ENCODE data around the gene FBLIM1. TPM values are rescaled to one million over a fixed set of nuclear protein-coding genes. Genes with fewer than 3 reads are reported as not detected.

The FBLIM1 gene
- total and polyA plus RNA-seq, 7 experiments from 2014 or later = 0.27 to 0.54 (median 0.41) TPM; not detected in 4

DNA sequence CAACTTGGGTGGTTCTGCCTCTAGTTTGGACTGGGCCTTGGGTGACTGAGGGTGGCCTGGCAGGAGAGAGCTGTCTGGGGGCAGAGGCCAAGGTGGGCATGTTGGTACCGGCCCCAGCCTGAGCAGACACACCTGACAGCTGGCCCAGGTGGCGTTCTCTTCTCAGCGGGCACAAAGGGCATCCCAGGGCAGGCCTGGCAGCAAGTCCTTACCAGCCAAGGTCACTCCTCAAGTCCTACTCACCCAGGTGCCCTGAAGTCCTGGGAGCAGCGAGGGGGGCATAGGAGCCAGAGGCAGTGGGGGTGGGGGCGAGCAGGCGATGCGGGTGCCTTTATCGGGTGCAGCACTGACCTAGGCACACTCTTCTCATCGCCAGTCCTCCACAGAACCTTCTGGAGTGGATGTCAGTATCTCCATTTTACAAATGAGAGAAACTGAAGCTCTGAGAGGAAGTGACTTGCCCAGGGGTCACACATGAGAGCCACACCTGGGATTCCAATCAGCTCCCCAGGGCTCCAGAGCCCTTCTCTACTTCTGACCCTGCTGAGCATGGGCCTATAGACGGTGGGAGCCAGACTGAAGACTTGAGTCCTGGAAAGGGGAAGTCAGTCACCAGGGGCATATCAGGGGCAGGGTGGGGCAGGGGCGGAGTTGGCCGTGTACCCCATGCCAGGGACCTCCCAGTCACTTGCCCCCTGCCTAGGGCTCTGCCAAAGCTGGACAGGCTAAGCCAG lies 23.1 kb upstream of the FBLIM1 start:
- ChIA-PET CTCF (no interaction called here), POLR2A (no interaction called here)
- Histone ChIP-seq H3K9me3 (ENCODE audit: control insufficient read depth in 2 of 3, low read length in 3 of 3) (no peaks in the 10 kb centered on the region), H3K27me3 (ENCODE audit: control insufficient read depth in 2 of 2, insufficient read depth in 2 of 2, low read length in 2 of 2) (no peaks in the 10 kb centered on the region), H3K36me3 (ENCODE audit: control insufficient read depth in 2 of 3, insufficient read depth in 3 of 3, low read length in 3 of 3) (peaks cover 0 to 47% (median 5%) of the 10 kb centered on the region in 3 experiments), H3K4me3 (ENCODE audit: low read length) (no peak overlapping the region), H3K27ac (ENCODE audit: low read depth, low read length) (no peak overlapping the region), H3K4me1 (ENCODE audit: control insufficient read depth in 2 of 2, insufficient read depth in 2 of 2, low read length in 2 of 2) (no peaks in the 10 kb centered on the region)
- Mint-ChIP-seq H3K36me3 (peaks cover 0 to 11% (median 0%) of the 10 kb centered on the region in 5 donors), H3K27ac (peak overlapping the region in 2 of 9 donors; percentile 36 to 47), H3K4me3 (no peak overlapping the region), H3K4me1 (no peaks in the 10 kb centered on the region), H3K9me3 (no peaks in the 10 kb centered on the region), H3K27me3 (no peaks in the 10 kb centered on the region)
- intact Hi-C loops (cut with micrococcal nuclease) = no loop called here
- DNase-seq (no peak), ATAC-seq (no peak)

DNA sequence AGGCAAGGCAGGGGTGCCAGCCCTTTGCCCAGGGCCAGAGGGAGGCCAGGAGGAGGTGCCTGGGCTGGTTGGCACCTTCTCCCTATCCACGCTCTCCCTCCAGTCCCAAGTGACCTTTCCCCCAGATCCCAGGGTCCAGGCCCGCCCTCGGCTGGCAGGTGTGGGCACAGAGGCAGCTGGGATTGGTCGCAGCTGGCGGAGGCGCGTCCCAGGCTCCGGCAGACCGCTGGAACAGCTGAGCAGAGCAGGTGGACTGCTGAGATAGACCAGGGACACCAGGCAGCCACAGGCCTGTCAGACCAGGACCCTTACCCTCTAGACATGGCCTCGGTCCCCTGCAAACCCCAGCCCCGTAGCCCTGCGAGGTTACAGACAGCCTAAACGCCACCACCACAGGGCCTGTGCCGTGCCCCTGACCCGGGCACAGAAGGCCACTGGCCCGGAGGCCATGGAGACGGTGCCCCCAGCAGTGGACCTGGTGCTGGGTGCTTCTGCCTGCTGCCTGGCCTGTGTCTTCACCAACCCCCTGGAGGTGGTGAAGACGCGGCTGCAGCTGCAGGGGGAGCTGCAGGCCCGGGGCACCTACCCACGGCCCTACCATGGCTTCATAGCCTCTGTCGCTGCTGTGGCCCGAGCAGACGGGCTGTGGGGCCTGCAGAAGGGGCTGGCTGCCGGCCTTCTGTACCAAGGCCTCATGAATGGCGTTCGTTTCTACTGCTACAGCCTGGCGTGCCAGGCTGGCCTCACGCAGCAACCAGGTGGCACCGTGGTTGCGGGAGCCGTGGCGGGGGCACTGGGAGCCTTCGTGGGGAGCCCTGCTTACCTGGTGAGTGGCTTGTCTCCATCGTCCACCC lies 22.3 kb upstream of the FBLIM1 start, which contains the start of gene SLC25A34:
SLC25A34 (plus strand) TSS at position 221 of the 854 bp plus-strand sequence; CDS start at position 449, 228 bp downstream.
- CTCF ChIA-PET = no interaction called here
- Mint-ChIP-seq H3K4me1 (peaks cover under 1 to 3% (median 2%) of the 10 kb centered on the region in 7 donors), H3K27me3 (no peaks in the 10 kb centered on the region), H3K4me3 (no peak within 1 kb of the TSS), H3K36me3 (peaks cover 0 to 11% (median 0%) of the 10 kb centered on the region in 5 donors), H3K9me3 (no peaks in the 10 kb centered on the region), H3K27ac (peak within 1 kb of the TSS in 2 of 9 donors; percentile 36 to 47)
- H3K36me3 ChIP-seq (ENCODE audit: control insufficient read depth in 2 of 3, insufficient read depth in 3 of 3, low read length in 3 of 3) = peaks cover 0 to 39% (median 4%) of the 10 kb centered on the region in 3 experiments
- no peak within 1 kb of the TSS for H3K27ac ChIP-seq (ENCODE audit: low read depth, low read length)
- no peaks in the 10 kb centered on the region for H3K27me3 ChIP-seq (ENCODE audit: control insufficient read depth in 2 of 2, insufficient read depth in 2 of 2, low read length in 2 of 2)
- intact Hi-C loops (cut with micrococcal nuclease) = no loop called here
- no peak for DNase-seq
- no peaks in the 10 kb centered on the region for H3K9me3 ChIP-seq (ENCODE audit: control insufficient read depth in 2 of 3, low read length in 3 of 3)
- no peak within 1 kb of the TSS for H3K4me3 ChIP-seq (ENCODE audit: low read length)
- POLR2A ChIA-PET = no interaction called here
- no peak for ATAC-seq
- no peaks in the 10 kb centered on the region for H3K4me1 ChIP-seq (ENCODE audit: control insufficient read depth in 2 of 2, insufficient read depth in 2 of 2, low read length in 2 of 2)

DNA sequence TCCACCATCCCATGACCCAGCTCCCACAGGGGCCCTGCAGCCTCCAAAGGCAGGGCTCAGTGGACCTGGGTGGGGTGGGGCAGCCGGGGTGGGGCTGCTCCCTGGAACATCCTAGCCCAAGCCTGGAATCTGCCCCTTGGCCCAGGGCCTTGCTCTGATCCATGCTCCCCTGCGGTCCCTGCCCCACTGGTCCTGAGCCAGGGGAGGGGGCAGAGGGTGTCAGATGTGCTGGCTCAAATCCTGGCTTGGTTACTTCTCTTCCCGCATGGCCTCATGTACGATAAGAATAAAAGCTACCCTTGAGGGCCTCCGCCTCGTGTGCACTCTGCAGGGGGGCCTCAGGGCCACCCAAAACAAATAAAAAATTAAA lies 21.7 kb upstream of the FBLIM1 start:
- POLR2A ChIA-PET = no interaction called here

DNA sequence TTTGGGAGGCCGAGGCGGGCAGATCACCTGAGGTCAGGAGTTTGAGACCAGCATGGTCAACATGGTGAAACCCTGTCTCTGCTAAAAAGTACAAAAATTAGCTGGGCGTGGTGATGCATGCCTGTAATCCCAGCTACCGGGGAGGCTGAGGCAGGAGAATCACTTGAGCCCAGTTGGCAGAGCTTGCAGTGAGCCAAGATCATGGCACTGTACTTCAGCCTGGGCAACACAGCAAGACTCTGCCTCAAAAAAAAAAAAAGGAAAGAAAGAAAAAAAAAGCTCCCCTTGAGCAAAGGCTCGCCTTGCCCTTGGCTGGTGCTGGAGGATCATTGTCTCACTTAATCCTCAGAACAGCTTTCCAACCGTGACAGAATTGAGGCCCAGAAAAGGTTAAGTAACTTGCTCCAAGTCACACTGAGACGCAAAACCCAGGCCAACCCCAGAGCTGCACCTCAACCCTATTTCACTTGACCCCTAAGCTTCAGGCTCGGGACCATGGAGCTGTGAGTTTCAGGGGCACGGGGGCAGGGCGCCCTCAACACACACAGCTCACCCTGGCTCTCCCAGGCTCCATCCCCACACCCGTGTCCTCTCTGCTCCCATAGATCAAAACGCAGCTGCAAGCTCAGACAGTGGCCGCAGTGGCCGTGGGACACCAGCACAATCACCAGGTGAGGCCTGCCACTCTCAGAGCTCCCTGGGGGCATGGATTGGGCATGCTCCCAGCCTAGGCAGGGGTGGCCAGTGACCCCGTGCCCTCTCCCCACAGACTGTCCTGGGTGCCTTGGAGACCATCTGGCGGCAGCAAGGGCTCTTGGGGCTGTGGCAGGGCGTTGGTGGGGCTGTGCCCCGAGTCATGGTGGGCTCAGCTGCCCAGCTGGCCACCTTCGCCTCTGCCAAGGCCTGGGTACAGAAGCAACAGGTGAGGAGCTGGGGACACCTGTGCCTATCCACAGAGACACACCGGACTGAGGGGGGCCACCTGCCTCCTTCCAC lies 21.0 kb upstream of the FBLIM1 start:
- H3K9me3 ChIP-seq (ENCODE audit: control insufficient read depth in 2 of 3, low read length in 3 of 3) = no peaks in the 10 kb centered on the region
- no peaks in the 10 kb centered on the region for H3K9me3 Mint-ChIP-seq
- no peak overlapping the region for H3K27ac ChIP-seq (ENCODE audit: low read depth, low read length)
- H3K4me1 Mint-ChIP-seq = peaks cover 5 to 7% (median 6%) of the 10 kb centered on the region in 7 donors
- H3K4me3 ChIP-seq (ENCODE audit: low read length) = no peak overlapping the region
- ATAC-seq (no peak), DNase-seq (no peak)
- H3K27me3 ChIP-seq (ENCODE audit: control insufficient read depth in 2 of 2, insufficient read depth in 2 of 2, low read length in 2 of 2) = no peaks in the 10 kb centered on the region
- peak overlapping the region in 2 of 9 donors; percentile 29 to 71 for H3K27ac Mint-ChIP-seq
- H3K4me1 ChIP-seq (ENCODE audit: control insufficient read depth in 2 of 2, insufficient read depth in 2 of 2, low read length in 2 of 2) = no peaks in the 10 kb centered on the region
- peaks cover 0 to 26% (median 0%) of the 10 kb centered on the region in 3 experiments for H3K36me3 ChIP-seq (ENCODE audit: control insufficient read depth in 2 of 3, insufficient read depth in 3 of 3, low read length in 3 of 3)
- intact Hi-C loops (cut with micrococcal nuclease) = no loop called here
- POLR2A ChIA-PET = no interaction called here
- H3K4me3 Mint-ChIP-seq = no peak overlapping the region
- H3K36me3 Mint-ChIP-seq = peaks cover 0 to 7% (median 0%) of the 10 kb centered on the region in 5 donors
- CTCF ChIA-PET = interaction anchor here (0.5 to 0.6 kb wide), 4 partner anchors 79 to 528 kb away, joined by 3 read pairs; no protein-coding TSS in a partner anchor
- no peaks in the 10 kb centered on the region for H3K27me3 Mint-ChIP-seq

More for the DNA sequence above, 21.7 kb upstream of the FBLIM1 start:
- H3K4me1 ChIP-seq (ENCODE audit: control insufficient read depth in 2 of 2, insufficient read depth in 2 of 2, low read length in 2 of 2) = no peaks in the 10 kb centered on the region
- H3K9me3 Mint-ChIP-seq = no peaks in the 10 kb centered on the region
- no peaks in the 10 kb centered on the region for H3K27me3 ChIP-seq (ENCODE audit: control insufficient read depth in 2 of 2, insufficient read depth in 2 of 2, low read length in 2 of 2)
- H3K27me3 Mint-ChIP-seq = no peaks in the 10 kb centered on the region
- H3K27ac Mint-ChIP-seq = no peak overlapping the region
- CTCF ChIA-PET = interaction anchor here (0.6 kb wide), 1 partner anchor 529 kb away, joined by 3 read pairs; no protein-coding TSS in a partner anchor
- ATAC-seq (no peak), DNase-seq (no peak)
- H3K27ac ChIP-seq (ENCODE audit: low read depth, low read length) = no peak overlapping the region
- no peak overlapping the region for H3K4me3 Mint-ChIP-seq
- H3K4me3 ChIP-seq (ENCODE audit: low read length) = no peak overlapping the region
- intact Hi-C loops (cut with micrococcal nuclease) = no loop called here
- peaks cover 0 to 33% (median 0%) of the 10 kb centered on the region in 3 experiments for H3K36me3 ChIP-seq (ENCODE audit: control insufficient read depth in 2 of 3, insufficient read depth in 3 of 3, low read length in 3 of 3)
- H3K9me3 ChIP-seq (ENCODE audit: control insufficient read depth in 2 of 3, low read length in 3 of 3) = no peaks in the 10 kb centered on the region
- peaks cover 5 to 7% (median 6%) of the 10 kb centered on the region in 7 donors for H3K4me1 Mint-ChIP-seq
- peaks cover 0 to 11% (median 0%) of the 10 kb centered on the region in 5 donors for H3K36me3 Mint-ChIP-seq

DNA sequence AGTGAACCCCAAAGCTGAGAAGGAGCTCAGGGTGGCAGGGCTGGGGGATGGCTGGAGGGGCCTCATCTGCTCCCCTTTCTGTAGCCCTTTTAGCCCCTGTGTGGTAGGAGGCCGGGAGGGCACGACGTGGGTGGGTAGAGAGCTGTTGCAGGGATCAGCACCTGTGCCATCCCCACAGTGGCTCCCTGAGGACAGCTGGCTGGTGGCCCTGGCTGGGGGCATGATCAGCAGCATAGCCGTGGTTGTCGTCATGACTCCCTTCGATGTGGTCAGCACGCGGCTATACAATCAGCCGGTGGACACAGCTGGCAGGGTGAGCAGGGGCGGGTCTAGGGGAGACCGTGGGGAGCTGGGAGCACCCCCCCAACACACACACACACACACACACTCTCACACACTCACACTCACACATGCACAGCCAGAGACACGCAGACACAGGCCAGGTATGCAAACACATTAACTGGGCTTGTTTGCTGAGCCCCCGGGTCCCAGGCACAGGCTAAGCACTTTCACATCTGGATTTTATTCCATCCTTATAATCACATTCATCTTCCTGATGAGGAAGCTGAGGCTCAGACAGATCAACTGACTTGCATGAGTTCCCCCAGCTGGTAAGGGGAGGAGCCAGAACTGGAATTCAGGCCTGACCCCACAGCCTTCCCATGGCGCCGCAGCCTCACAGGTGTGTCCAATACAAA lies 20.0 kb upstream of the FBLIM1 start:
- Histone ChIP-seq H3K27me3 (ENCODE audit: control insufficient read depth in 2 of 2, insufficient read depth in 2 of 2, low read length in 2 of 2) (no peaks in the 10 kb centered on the region), H3K4me3 (ENCODE audit: low read length) (no peak overlapping the region), H3K4me1 (ENCODE audit: control insufficient read depth in 2 of 2, insufficient read depth in 2 of 2, low read length in 2 of 2) (no peaks in the 10 kb centered on the region), H3K36me3 (ENCODE audit: control insufficient read depth in 2 of 3, insufficient read depth in 3 of 3, low read length in 3 of 3) (peaks cover 0 to 16% (median 0%) of the 10 kb centered on the region in 3 experiments), H3K9me3 (ENCODE audit: control insufficient read depth in 2 of 3, low read length in 3 of 3) (no peaks in the 10 kb centered on the region), H3K27ac (ENCODE audit: low read depth, low read length) (no peak overlapping the region)
- ChIA-PET CTCF (interaction anchor here (0.6 to 1.5 kb wide), 2 partner anchors 144 to 268 kb away, joined by 3 to 7 read pairs; no protein-coding TSS in a partner anchor), POLR2A (no interaction called here)
- Mint-ChIP-seq H3K4me1 (peaks cover 5 to 7% (median 6%) of the 10 kb centered on the region in 7 donors), H3K4me3 (no peak overlapping the region), H3K27ac (peak overlapping the region in 2 of 9 donors; percentile 56 to 82), H3K9me3 (no peaks in the 10 kb centered on the region), H3K36me3 (peaks cover 0 to 3% (median 0%) of the 10 kb centered on the region in 5 donors), H3K27me3 (no peaks in the 10 kb centered on the region)
- ATAC-seq = no peak
- no peak for DNase-seq
- intact Hi-C loops (cut with micrococcal nuclease) = no loop called here

All from naive thymus-derived CD4-positive, alpha-beta T cell (primary cell).